Lower leg skin (tissue), 3 donors: ENCODE measurements around the gene MS4A6E.

Experiments
- POLR2A ChIP-seq, 2 donors: fragments of 450-650 bp; IDR thresholded peaks; one replicate each; pipeline ENCODE4 v1.6.1; 2016 to 2017; ENCODE audit warnings: antibody characterized with exemption in 2 of 2, mild to moderate bottlenecking in 1 of 2, moderate library complexity in 1 of 2
- TF ChIP-seq, protein P1 (sequence below), 3 donors: fragments of 450-650 bp; IDR thresholded peaks; one replicate each; pipeline ENCODE4 v1.5.1; 2016; ENCODE audit warnings: antibody characterized with exemption in 3 of 3, mild to moderate bottlenecking in 3 of 3, moderate library complexity in 2 of 3

DNA sequence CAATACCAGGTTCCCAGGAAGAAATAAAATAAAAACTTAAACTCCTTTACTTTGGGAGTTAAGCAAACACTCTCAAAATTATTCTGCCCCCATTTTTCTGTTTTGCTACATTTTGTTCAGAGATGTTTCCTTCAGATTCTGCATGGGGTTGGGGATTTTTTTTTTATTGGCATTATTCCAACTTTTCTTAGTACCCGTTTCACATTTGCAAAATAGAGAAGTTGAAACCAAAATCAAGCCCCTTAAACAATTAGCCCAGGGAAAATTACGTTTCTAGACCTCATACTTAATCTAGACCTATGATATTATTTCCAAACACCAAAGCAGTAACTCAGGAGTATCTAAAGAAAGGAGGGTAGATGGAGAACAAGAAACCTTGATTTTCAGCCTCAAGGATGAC, 30.7 kb downstream of the MS4A6E start:
- TF ChIP-seq, protein P1, sequence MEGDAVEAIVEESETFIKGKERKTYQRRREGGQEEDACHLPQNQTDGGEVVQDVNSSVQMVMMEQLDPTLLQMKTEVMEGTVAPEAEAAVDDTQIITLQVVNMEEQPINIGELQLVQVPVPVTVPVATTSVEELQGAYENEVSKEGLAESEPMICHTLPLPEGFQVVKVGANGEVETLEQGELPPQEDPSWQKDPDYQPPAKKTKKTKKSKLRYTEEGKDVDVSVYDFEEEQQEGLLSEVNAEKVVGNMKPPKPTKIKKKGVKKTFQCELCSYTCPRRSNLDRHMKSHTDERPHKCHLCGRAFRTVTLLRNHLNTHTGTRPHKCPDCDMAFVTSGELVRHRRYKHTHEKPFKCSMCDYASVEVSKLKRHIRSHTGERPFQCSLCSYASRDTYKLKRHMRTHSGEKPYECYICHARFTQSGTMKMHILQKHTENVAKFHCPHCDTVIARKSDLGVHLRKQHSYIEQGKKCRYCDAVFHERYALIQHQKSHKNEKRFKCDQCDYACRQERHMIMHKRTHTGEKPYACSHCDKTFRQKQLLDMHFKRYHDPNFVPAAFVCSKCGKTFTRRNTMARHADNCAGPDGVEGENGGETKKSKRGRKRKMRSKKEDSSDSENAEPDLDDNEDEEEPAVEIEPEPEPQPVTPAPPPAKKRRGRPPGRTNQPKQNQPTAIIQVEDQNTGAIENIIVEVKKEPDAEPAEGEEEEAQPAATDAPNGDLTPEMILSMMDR (IDR thresholded peaks at IDR 0.05) = no peak
- TF ChIP-seq POLR2A (IDR thresholded peaks at IDR 0.05) = no peak
